SK-N-MC (cell line): Measurements from ENCODE around the gene DHRS7.

Source experiments
- DNase-seq: peaks from one replicate; pipeline ENCODE4 v3.0.0-alpha.2; 2011; ENCODE audit warnings: low read depth, low spot score
- H3K27ac ChIP-seq: fragments of 200-600 bp; sonication (generic); 2 replicates; pipeline ENCODE4 v1.5.1; 2016; ENCODE audit warnings: mixed run types
- H3K36me3 ChIP-seq: fragments of 200-600 bp; sonication (generic); 2 replicates; pipeline ENCODE4 v1.6.1; 2017; ENCODE audit warnings: antibody characterized with exemption, low read length, mixed read lengths; ENCODE audit not compliant: insufficient read depth
- H3K4me3 ChIP-seq: fragments of 200-600 bp; sonication (generic); 2 replicates; pipeline ENCODE4 v1.5.1; 2016
- H3K9ac ChIP-seq: fragments of 200-600 bp; sonication (generic); 2 replicates; pipeline ENCODE4 v1.8.0; 2017; ENCODE audit warnings: mixed run types, mixed read lengths; ENCODE audit not compliant: insufficient read length
- H3K9me3 ChIP-seq: fragments of 200-600 bp; sonication (generic); 2 replicates; pipeline ENCODE4 v1.6.1; 2017; ENCODE audit warnings: low read depth, mild to moderate bottlenecking, antibody characterized with exemption, low read length, moderate library complexity, mixed read lengths
- EZH2 ChIP-seq: fragments of 200-600 bp; sonication (generic); IDR thresholded peaks from one replicate; pipeline ENCODE4 v1.6.1; 2017; ENCODE audit warnings: antibody characterized with exemption
- FOXP2 ChIP-seq: optimal IDR thresholded peaks from 2 replicates; pipeline ENCODE3; 2011; ENCODE audit warnings: mild to moderate bottlenecking, moderate library complexity; ENCODE audit not compliant: insufficient read depth; ENCODE audit errors: extremely low read length, control extremely low read depth
- POLR2AphosphoS5 ChIP-seq: IDR thresholded peaks from 2 replicates; pipeline ENCODE4 v1.6.1; 2012; ENCODE audit warnings: mild to moderate bottlenecking, low read depth, low read length, borderline replicate concordance

DHRS7 gene

GRCh38 chr14:60188696-60189095 lies 23.5 kb upstream of the DHRS7 start:
- Histone ChIP-seq H3K9me3 (no peaks in the 10 kb centered on the region), H3K9ac (no peak overlapping the region), H3K36me3 (no peaks in the 10 kb centered on the region), H3K27ac (no peak overlapping the region), H3K4me3 (no peak overlapping the region)
- DNase-seq = no peak
- TF ChIP-seq POLR2AphosphoS5 = no peak

DNA sequence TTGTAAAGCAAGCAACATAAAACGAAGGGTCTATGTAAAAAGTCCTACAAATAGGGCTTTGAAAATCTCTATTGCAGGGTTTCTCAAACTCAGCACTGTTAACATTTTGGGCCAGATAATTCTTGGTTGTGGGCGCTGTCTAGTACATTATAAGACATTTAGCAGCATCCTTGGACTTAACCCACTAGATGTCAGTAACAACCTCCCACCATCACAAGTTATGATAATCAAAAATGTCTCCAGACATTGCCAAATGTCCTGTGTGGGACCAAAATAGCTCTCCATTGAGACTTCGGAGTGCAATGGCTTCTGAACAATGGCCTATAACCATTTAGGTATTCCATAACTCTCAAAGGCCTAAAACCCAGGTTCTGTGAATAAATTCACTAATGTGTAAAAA lies 22.9 kb upstream of the DHRS7 start:
- no peak for DNase-seq
- Histone ChIP-seq H3K9me3 (no peaks in the 10 kb centered on the region), H3K36me3 (no peaks in the 10 kb centered on the region), H3K27ac (no peak overlapping the region), H3K9ac (no peak overlapping the region), H3K4me3 (no peak overlapping the region)
- TF ChIP-seq EZH2 = no peak
- TF ChIP-seq POLR2AphosphoS5 = no peak
- no peak for TF ChIP-seq FOXP2

- Histone ChIP-seq H3K27ac (no peak overlapping the region), H3K4me3 (no peak overlapping the region), H3K36me3 (no peaks in the 10 kb centered on the region), H3K9me3 (no peaks in the 10 kb centered on the region), H3K9ac (no peak overlapping the region)
- TF ChIP-seq FOXP2 (no peak), POLR2AphosphoS5 (no peak), EZH2 (no peak)
- no peak for DNase-seq
Measured at GRCh38 chr14:60184905-60185555, 19.8 kb upstream of the DHRS7 start.

GRCh38 chr14:60184146-60184904 lies 19.1 kb upstream of the DHRS7 start:
- Histone ChIP-seq H3K27ac (no peak overlapping the region), H3K36me3 (no peaks in the 10 kb centered on the region), H3K9me3 (no peaks in the 10 kb centered on the region), H3K9ac (no peak overlapping the region), H3K4me3 (peak overlapping the region; percentile 50)
- TF ChIP-seq FOXP2 (no peak), POLR2AphosphoS5 (no peak), EZH2 (no peak)
- DNase-seq = peak; percentile 76

DNA sequence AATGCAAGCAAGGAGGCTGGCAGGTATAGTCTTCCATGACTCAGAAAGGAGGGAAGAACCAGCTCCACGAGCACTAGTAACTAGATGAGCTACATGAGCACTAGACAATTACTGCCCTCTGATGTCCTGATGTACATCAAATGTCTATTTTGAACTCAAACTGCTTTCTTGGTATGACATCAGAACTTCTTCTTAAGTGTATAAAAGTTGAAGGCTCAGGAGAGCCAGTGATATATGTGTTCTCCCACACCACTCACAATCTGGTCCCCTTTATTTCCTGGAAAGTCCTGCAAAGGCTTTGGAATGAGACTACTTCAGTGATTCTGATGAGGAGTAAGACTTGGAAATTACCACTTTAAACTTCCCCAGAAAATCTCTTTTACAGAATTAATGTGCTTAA lies 18.5 kb upstream of the DHRS7 start:
- Histone ChIP-seq H3K4me3 (peak overlapping the region; percentile 50), H3K9ac (no peak overlapping the region), H3K27ac (no peak overlapping the region), H3K9me3 (no peaks in the 10 kb centered on the region), H3K36me3 (no peaks in the 10 kb centered on the region)
- no peak for DNase-seq
- TF ChIP-seq FOXP2 = no peak
- no peak for TF ChIP-seq EZH2
- no peak for TF ChIP-seq POLR2AphosphoS5

- TF ChIP-seq POLR2AphosphoS5 (no peak), FOXP2 (no peak), EZH2 (no peak)
- H3K4me3 ChIP-seq = no peak overlapping the region
- no peak overlapping the region for H3K27ac ChIP-seq
- no peak for DNase-seq
- peaks cover 2% of the 10 kb centered on the region; the same call in 1 of the 2 replicates for H3K9me3 ChIP-seq
- H3K9ac ChIP-seq = no peak overlapping the region
- no peaks in the 10 kb centered on the region for H3K36me3 ChIP-seq
Measured at GRCh38 chr14:60183138-60183537, 17.9 kb upstream of the DHRS7 start.

DNA sequence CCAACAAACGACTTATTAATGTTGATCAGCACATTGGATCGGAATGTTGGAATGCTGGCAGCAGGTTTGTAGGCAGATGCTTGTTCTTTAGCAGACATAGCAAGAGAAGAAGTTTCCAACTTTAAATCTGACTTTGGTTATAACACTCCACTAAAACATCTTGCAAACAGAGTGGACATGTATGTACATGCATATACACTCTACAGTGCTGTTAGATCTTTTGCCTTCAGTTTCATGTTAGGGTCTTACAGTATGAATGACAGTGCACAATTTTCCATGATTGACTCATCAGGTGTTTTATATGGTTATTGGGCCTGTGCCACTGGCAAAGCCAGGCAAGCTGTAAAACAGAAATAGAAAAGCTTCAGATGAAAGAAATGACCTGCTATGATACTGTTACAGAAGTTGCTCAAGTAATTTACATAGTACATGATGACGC lies 14.3 kb upstream of the DHRS7 start:
- DNase-seq = no peak
- Histone ChIP-seq H3K4me3 (no peak overlapping the region), H3K36me3 (no peaks in the 10 kb centered on the region), H3K9me3 (peaks cover 5% of the 10 kb centered on the region; the same call in 1 of the 2 replicates), H3K9ac (no peak overlapping the region), H3K27ac (no peak overlapping the region)
- TF ChIP-seq POLR2AphosphoS5 (no peak), FOXP2 (no peak), EZH2 (no peak)

- no peaks in the 10 kb centered on the region for H3K36me3 ChIP-seq
- DNase-seq = no peak
- H3K9ac ChIP-seq = no peak overlapping the region
- H3K4me3 ChIP-seq = no peak overlapping the region
- no peak for TF ChIP-seq FOXP2
- TF ChIP-seq POLR2AphosphoS5 = no peak
- no peak for TF ChIP-seq EZH2
- H3K27ac ChIP-seq = no peak overlapping the region
- peaks cover 5% of the 10 kb centered on the region; the same call in 1 of the 2 replicates for H3K9me3 ChIP-seq
Measured at GRCh38 chr14:60178820-60179219, 13.6 kb upstream of the DHRS7 start.
